NCI-H460 (cell line): ENCODE results near the gene PRAMEF18. TPM values are rescaled to one million over a fixed set of nuclear protein-coding genes. Genes with fewer than 3 reads are reported as not detected.
"Not testable (repeated sequence)": the region's sequence is repeated elsewhere in the genome, so short reads cannot be mapped to it uniquely, and the experiment has no call there.

Source experiments
- DNase-seq: peaks from one replicate; pipeline ENCODE4 v3.0.0-alpha.2; 2016; ENCODE audit warnings: low read depth; ENCODE audit errors: extremely low read depth
- polyA plus RNA-seq: library from polyadenylated mRNA; depleted of rRNA; stranded (reverse); fragments of >200 nt; gene quantifications from 2 replicates; pipeline ENCODE4 v1.2.3, GENCODE V29; 2014; cell fraction: nucleus; rRNA removed
- total RNA-seq: library from RNA; depleted of rRNA; stranded (reverse); fragments of >200 nt; shearing (Covaris generic); gene quantifications from 2 replicates; pipeline ENCODE4 v1.2.3, GENCODE V29; 2014; rRNA removed

PRAMEF18 gene
- not detected in 2 replicates for total RNA-seq
- not detected in 2 replicates for polyA plus RNA-seq

DNA sequence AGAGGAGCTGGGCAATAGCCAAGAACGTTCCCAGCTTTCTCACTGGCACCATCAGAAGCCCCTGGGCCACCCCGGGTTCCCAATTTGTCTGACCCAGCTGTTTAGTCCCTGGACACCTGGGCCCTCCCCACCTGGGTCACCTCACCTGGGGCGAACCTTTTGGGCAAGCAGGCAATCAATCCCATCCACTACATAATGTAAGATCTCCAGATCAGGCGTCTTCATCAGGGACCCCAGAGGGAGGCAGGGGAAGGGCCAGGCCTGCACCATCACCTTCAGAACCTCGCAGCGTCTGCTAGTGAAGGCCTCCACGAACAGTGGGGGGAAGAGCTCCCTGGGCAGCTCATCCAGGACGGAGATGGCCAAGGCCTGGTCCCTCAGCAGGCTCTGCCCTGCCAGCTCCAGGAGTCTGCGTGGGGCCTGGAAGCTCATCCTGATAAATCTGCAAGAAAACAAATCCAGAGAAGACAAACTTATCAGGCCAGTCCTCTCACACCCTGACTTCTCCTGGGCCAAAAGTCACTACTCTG lies at the start of gene PRAMEF18:
Gene PRAMEF18, minus strand, starts transcription at position 480 of the 530 bp plus-strand sequence. Its CDS starts 48 bp downstream, at position 432.
- not testable (repeated sequence) for DNase-seq

- DNase-seq: not testable (repeated sequence)
Observed at GRCh38 chr1:13265124-13265523, 39.2 kb upstream of the PRAMEF18 start.

- DNase-seq: not testable (repeated sequence)
Observed at GRCh38 chr1:13253898-13254297, 27.9 kb upstream of the PRAMEF18 start, which contains the start of gene PRAMEF5. TSS of gene PRAMEF5 (plus strand) at chr1:13254198. CDS start at chr1:13259269, 5,071 bp downstream.

DNA sequence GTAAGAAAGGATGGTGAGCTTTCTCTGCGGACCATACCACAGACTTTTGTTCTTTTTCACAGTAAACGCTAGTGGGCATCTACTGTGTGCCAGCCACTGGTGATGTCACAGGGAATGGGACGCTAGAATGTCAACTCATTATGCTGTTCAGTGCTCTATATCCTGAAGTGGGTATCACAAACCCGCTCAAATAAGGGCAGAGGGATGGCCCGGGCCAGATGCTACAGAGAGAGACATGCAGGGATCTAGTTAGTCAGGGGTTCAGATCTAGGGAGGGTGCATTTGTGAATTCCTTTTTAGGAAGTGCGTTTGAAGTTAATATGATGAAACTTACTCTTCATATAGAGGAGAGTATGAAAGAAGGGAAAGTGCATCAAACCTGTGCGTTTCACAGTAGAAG lies 21.2 kb upstream of the PRAMEF18 start:
- not testable (repeated sequence) for DNase-seq

GRCh38 chr1:13246554-13246871 lies 20.6 kb upstream of the PRAMEF18 start:
- DNase-seq: not testable (repeated sequence)

GRCh38 chr1:13245841-13246553 lies 20.0 kb upstream of the PRAMEF18 start:
- DNase-seq: not testable (repeated sequence)

DNA sequence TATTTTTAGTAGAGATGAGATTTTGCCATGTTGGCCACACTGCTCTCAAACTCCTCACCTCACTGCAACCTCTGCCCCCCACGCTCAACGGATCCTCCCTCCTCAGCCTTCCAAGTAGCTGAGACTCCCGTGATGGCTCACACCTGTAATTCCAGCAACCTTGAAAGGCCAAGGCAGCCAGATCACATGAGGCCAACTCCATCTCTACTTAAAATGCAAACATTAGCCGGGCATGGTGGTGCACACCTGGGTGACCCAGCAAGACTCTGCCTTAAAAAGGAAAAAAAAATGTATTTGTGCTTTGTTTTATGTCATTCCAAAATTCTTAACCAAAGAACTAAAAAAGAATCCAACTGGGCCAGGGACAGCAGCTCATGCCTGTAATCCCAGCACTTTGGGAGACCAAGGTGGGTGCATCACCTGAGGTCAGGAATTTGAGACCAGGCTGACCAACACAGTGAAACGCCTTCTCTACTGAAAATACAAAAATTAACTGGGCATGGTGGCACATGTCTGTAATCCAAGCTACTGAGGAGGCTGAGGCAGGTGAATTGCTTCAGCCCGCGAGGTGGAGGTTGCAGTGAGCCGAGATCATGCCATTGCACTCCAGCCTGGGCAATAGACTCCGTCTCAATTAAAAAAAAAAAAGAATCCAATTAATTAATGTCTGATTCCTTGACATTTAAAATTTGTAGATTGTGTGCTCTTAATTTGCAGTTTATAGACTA lies 17.7 kb upstream of the PRAMEF18 start:
- not testable (repeated sequence) for DNase-seq

- not testable (repeated sequence) for DNase-seq
Observed at GRCh38 chr1:13239633-13240032, 13.7 kb upstream of the PRAMEF18 start.

DNA sequence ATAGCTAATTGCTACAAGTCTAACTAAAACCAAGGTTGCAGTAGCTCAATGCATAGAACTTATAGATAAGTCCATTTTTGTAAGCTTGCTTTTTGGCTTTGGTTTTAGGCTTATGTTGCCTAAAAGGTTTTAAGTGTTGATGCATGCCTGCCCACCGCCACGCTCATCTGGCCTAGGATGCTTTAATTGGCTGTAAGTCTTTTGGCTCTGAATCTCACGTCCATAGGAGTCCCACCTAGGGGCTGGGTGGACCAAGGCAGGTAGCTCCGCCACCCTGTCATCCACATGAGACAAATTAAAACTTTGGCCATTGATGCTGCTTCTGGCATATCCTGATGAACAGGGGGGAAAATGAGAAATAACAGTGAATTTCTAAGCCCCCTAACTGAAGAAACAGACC lies 11.6 kb upstream of the PRAMEF18 start:
- not testable (repeated sequence) for DNase-seq

DNA sequence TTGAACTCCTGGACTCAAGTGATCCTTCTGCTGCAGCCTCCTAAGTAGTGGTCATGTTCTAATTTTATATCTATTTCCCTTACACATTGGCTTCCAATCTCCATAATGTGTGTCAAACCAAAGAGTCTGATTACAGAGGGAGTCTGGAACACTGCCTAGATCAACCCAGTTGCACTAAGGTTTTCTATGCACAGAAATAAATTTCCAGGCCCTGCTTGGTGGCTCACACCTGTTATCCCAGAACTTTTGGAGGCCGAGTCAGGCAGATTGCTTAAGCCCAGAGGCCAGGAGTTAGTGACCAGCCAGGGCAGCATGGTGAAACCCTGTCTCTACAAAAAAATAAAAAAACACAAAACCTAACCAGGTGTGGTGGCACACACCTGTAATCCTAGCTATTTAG lies 8.1 kb upstream of the PRAMEF18 start:
- not testable (repeated sequence) for DNase-seq

GRCh38 chr1:13232056-13232455 lies 6.1 kb upstream of the PRAMEF18 start:
- DNase-seq: not testable (repeated sequence)

GRCh38 chr1:13231061-13231750 lies 5.3 kb upstream of the PRAMEF18 start:
- DNase-seq: not testable (repeated sequence)

DNA sequence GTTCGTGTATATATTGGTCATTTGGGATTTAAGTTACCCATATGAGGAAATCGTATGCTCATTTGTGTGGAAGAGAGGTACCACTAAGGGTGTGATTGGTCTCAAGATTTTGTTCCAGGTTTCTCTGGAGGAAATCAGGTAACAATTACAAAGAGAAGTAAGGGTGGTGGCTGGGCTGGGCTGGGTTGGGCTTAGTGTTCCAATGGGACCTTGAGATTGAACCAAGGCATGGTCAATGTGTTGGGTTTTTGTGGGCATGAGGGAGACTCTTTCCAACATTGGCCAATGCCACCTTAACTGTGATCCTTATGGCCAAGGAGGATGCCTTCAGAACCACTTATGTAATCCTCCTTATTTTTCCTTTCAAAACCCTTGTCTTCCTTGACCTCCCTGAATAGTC lies 4.6 kb upstream of the PRAMEF18 start:
- DNase-seq: not testable (repeated sequence)

DNA sequence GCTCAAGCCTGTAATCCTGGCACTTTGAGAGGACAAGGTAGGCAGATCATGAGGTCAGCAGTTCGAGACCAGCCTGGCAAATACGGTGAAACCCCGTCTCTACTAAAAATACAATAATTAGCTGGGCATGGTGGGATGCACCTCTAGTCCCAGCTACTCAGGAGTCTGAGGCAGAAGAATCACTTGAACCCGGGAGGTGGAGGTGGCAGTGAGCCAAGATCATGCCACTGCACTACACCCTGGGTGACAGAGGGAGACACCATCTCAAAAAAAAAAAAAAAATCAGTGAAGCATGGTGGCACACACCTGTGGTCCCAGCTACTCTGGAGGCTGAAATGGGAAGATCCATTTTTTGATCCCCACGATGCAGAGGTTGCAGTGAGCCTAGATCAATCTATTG lies 4.1 kb upstream of the PRAMEF18 start:
- DNase-seq: not testable (repeated sequence)

GRCh38 chr1:13228343-13228781 lies 2.4 kb upstream of the PRAMEF18 start:
- DNase-seq: peak; percentile 22

GRCh38 chr1:13227271-13228055 lies 1.5 kb upstream of the PRAMEF18 start:
- not testable (repeated sequence) for DNase-seq

- no peak for DNase-seq
Observed at GRCh38 chr1:13224480-13225060, 1.4 kb downstream of the PRAMEF18 start.

- not testable (repeated sequence) for DNase-seq
Observed at GRCh38 chr1:13222788-13223187, 3.2 kb downstream of the PRAMEF18 start.

DNA sequence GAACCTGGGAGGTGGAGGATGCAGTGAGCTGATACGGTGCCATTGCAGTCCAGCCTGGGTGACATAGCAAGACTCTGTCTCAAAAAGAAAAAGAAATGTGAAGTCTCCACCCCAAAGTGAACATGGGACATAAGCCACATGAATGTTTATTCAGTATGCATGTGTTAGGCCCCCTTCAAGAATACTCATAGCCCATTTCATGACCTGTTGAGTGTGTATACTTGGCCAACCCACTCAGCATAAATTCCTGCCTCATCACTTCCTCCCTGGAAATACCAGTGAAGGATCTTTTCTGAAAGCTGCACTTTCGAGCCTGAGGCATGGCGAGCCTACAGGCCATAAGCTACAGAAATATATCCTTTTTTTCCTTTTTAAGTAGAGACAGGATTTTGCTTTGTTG lies 6.8 kb downstream of the PRAMEF18 start:
- not testable (repeated sequence) for DNase-seq

DNA sequence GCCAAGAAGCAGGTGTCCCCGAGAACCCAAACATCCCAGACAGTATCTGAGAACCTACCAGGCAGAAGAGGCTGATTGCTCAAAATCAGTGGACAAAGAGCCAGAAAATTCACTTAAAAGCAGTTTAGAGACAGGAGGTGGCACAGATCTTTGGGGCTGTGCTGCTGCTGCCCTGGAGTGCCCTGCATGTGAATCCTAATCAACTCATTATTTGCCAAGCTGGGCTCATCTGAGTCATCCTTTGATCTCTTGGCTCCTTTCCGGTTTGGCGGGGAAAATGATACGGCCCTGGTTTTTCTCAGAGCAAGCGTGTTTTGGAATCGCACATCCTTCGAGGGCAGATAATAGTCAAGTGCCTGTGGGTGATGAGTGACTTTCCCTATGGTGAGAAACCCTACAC lies 9.3 kb downstream of the PRAMEF18 start:
- DNase-seq: not testable (repeated sequence)
